ENCODE measurements around the gene EIF4EBP2.

The EIF4EBP2 gene

DNA sequence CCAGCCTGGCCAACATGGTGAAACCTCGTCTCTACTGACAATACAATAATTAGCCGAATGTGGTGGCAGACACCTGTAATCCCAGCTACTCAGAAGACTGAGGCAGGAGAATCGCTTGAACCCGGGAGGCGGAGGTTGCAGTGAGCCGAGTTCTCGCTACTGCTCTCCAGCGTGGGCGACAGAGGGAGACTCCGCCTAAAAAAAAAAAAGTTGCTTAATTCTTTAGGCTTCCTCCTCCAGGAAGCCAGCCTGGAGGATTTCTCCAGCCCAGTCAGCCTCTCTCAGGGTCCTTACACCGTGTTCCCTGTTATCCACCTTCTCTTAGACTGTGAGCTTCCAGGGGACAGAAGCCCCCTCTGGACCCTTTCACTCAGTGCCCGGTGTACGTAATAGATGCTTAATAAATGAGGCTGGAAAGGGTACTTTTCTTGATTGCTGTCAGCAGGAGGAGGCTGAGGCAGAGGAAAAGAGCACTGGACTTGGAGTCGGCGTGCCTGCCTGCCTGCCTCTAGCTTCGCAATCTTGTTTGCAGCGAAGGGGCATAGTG lies 53.9 kb downstream of the EIF4EBP2 start:
- Histone ChIP-seq H3K79me2 (ENCODE audit: control insufficient read depth, insufficient read depth, low read length) (no peaks in the 10 kb centered on the region), H3K79me1 (ENCODE audit: low read length) (no peaks in the 10 kb centered on the region), H4K5ac (ENCODE audit: low read length) (no peak overlapping the region), H2BK15ac (replicated peaks; ENCODE audit: low read depth) (no peak overlapping the region), H3K18ac (ENCODE audit: low read length) (peak overlapping the region; percentile 77), H3K27ac (ENCODE audit: low read depth, low read length) (peak overlapping the region; percentile 77), H3K9ac (ENCODE audit: low read length) (peak overlapping the region; percentile 67), H3K4me2 (ENCODE audit: low read length) (peak overlapping the region; percentile 77), H3K27me3 (ENCODE audit: insufficient read depth, low read length, poor library complexity) (no peaks in the 10 kb centered on the region), H2BK5ac (ENCODE audit: low read length) (no peak overlapping the region), H2BK120ac (ENCODE audit: low read depth, low read length) (peak overlapping the region; percentile 6), H3K56ac (ENCODE audit: low read length) (peak overlapping the region; percentile 84), H2AK5ac (ENCODE audit: low read length) (no peak overlapping the region), H3K4me1 (ENCODE audit: control insufficient read depth, low read depth, low read length) (peaks cover 16% of the 10 kb centered on the region), H3K36me3 (ENCODE audit: control insufficient read depth, insufficient read depth, low read length) (no peaks in the 10 kb centered on the region), H3K4me3 (ENCODE audit: low read length) (no peak overlapping the region), H3K23ac (ENCODE audit: low read length) (peak overlapping the region; percentile 56), H4K8ac (ENCODE audit: low read depth, low read length) (no peak overlapping the region), H3K4ac (ENCODE audit: low read depth, low read length) (peak overlapping the region; percentile 26)
- DNase-seq = no peak
- no CpG with 5 or more reads among the region's 17 CpGs for WGBS (ENCODE audit: extremely low coverage, insufficient coverage, low lambda C conversion rate)

- no peak overlapping the region for H2BK15ac ChIP-seq (replicated peaks; ENCODE audit: low read depth)
- H3K4me2 ChIP-seq (ENCODE audit: low read length) = peak overlapping the region; percentile 77
- H3K27me3 ChIP-seq (ENCODE audit: insufficient read depth, low read length, poor library complexity) = no peaks in the 10 kb centered on the region
- H4K5ac ChIP-seq (ENCODE audit: low read length) = no peak overlapping the region
- H3K4me3 ChIP-seq (ENCODE audit: low read length) = peak overlapping the region; percentile 16
- H3K79me1 ChIP-seq (ENCODE audit: low read length) = no peaks in the 10 kb centered on the region
- H3K18ac ChIP-seq (ENCODE audit: low read length) = peak overlapping the region; percentile 77
- peak; percentile 83 for DNase-seq
- H2AK5ac ChIP-seq (ENCODE audit: low read length) = no peak overlapping the region
- H3K27ac ChIP-seq (ENCODE audit: low read depth, low read length) = peak overlapping the region; percentile 77
- H3K36me3 ChIP-seq (ENCODE audit: control insufficient read depth, insufficient read depth, low read length) = no peaks in the 10 kb centered on the region
- no CpG with 5 or more reads among the region's 62 CpGs for WGBS (ENCODE audit: extremely low coverage, insufficient coverage, low lambda C conversion rate)
- H3K9ac ChIP-seq (ENCODE audit: low read length) = peak overlapping the region; percentile 67
- peak overlapping the region; percentile 6 for H2BK120ac ChIP-seq (ENCODE audit: low read depth, low read length)
- H3K4ac ChIP-seq (ENCODE audit: low read depth, low read length) = peak overlapping the region; percentile 26
- peak overlapping the region; percentile 56 for H3K23ac ChIP-seq (ENCODE audit: low read length)
- peak overlapping the region; percentile 44 for H4K8ac ChIP-seq (ENCODE audit: low read depth, low read length)
- no peak overlapping the region for H2BK5ac ChIP-seq (ENCODE audit: low read length)
- no peaks in the 10 kb centered on the region for H3K79me2 ChIP-seq (ENCODE audit: control insufficient read depth, insufficient read depth, low read length)
- H3K4me1 ChIP-seq (ENCODE audit: control insufficient read depth, low read depth, low read length) = peaks cover 16% of the 10 kb centered on the region
- peak overlapping the region; percentile 84 for H3K56ac ChIP-seq (ENCODE audit: low read length)
Measured at GRCh38 chr10:70458329-70459060, 54.5 kb downstream of the EIF4EBP2 start.

- no peaks in the 10 kb centered on the region for H3K36me3 ChIP-seq (ENCODE audit: control insufficient read depth, insufficient read depth, low read length)
- no peak overlapping the region for H4K5ac ChIP-seq (ENCODE audit: low read length)
- peak; percentile 84 for DNase-seq
- H3K23ac ChIP-seq (ENCODE audit: low read length) = peak overlapping the region; percentile 7
- H3K27ac ChIP-seq (ENCODE audit: low read depth, low read length) = peak overlapping the region; percentile 77
- no peak overlapping the region for H2BK120ac ChIP-seq (ENCODE audit: low read depth, low read length)
- peak overlapping the region; percentile 14 for H3K4me2 ChIP-seq (ENCODE audit: low read length)
- WGBS (ENCODE audit: extremely low coverage, insufficient coverage, low lambda C conversion rate) = no CpG with 5 or more reads among the region's 19 CpGs
- no peak overlapping the region for H2AK5ac ChIP-seq (ENCODE audit: low read length)
- H4K8ac ChIP-seq (ENCODE audit: low read depth, low read length) = no peak overlapping the region
- H2BK5ac ChIP-seq (ENCODE audit: low read length) = no peak overlapping the region
- H3K27me3 ChIP-seq (ENCODE audit: insufficient read depth, low read length, poor library complexity) = no peaks in the 10 kb centered on the region
- H3K18ac ChIP-seq (ENCODE audit: low read length) = no peak overlapping the region
- H3K4ac ChIP-seq (ENCODE audit: low read depth, low read length) = peak overlapping the region; percentile 26
- H3K4me3 ChIP-seq (ENCODE audit: low read length) = no peak overlapping the region
- peak overlapping the region; percentile 9 for H3K9ac ChIP-seq (ENCODE audit: low read length)
- peak overlapping the region; percentile 84 for H3K56ac ChIP-seq (ENCODE audit: low read length)
- no peaks in the 10 kb centered on the region for H3K79me2 ChIP-seq (ENCODE audit: control insufficient read depth, insufficient read depth, low read length)
- no peaks in the 10 kb centered on the region for H3K79me1 ChIP-seq (ENCODE audit: low read length)
- peaks cover 16% of the 10 kb centered on the region for H3K4me1 ChIP-seq (ENCODE audit: control insufficient read depth, low read depth, low read length)
- no peak overlapping the region for H2BK15ac ChIP-seq (replicated peaks; ENCODE audit: low read depth)
Measured at GRCh38 chr10:70459061-70459773, 55.3 kb downstream of the EIF4EBP2 start.

- Histone ChIP-seq H3K4ac (ENCODE audit: low read depth, low read length) (no peak overlapping the region), H3K36me3 (ENCODE audit: control insufficient read depth, insufficient read depth, low read length) (no peaks in the 10 kb centered on the region), H2AK5ac (ENCODE audit: low read length) (no peak overlapping the region), H3K27ac (ENCODE audit: low read depth, low read length) (no peak overlapping the region), H3K79me2 (ENCODE audit: control insufficient read depth, insufficient read depth, low read length) (no peaks in the 10 kb centered on the region), H2BK15ac (replicated peaks; ENCODE audit: low read depth) (no peak overlapping the region), H3K79me1 (ENCODE audit: low read length) (no peaks in the 10 kb centered on the region), H3K4me1 (ENCODE audit: control insufficient read depth, low read depth, low read length) (peaks cover 16% of the 10 kb centered on the region), H3K23ac (ENCODE audit: low read length) (peak overlapping the region; percentile 7), H3K18ac (ENCODE audit: low read length) (no peak overlapping the region), H2BK120ac (ENCODE audit: low read depth, low read length) (no peak overlapping the region), H3K9ac (ENCODE audit: low read length) (peak overlapping the region; percentile 9), H2BK5ac (ENCODE audit: low read length) (no peak overlapping the region), H3K4me3 (ENCODE audit: low read length) (no peak overlapping the region), H4K8ac (ENCODE audit: low read depth, low read length) (no peak overlapping the region), H4K5ac (ENCODE audit: low read length) (no peak overlapping the region), H3K56ac (ENCODE audit: low read length) (peak overlapping the region; percentile 59), H3K4me2 (ENCODE audit: low read length) (no peak overlapping the region), H3K27me3 (ENCODE audit: insufficient read depth, low read length, poor library complexity) (no peaks in the 10 kb centered on the region)
- no peak for DNase-seq
- WGBS (ENCODE audit: extremely low coverage, insufficient coverage, low lambda C conversion rate) = no CpG with 5 or more reads among the region's 29 CpGs
Measured at GRCh38 chr10:70459774-70460490, 56.0 kb downstream of the EIF4EBP2 start.

GRCh38 chr10:70461397-70462348 lies 57.7 kb downstream of the EIF4EBP2 start:
- no peak overlapping the region for H3K4me2 ChIP-seq (ENCODE audit: low read length)
- H2BK5ac ChIP-seq (ENCODE audit: low read length) = no peak overlapping the region
- no peaks in the 10 kb centered on the region for H3K36me3 ChIP-seq (ENCODE audit: control insufficient read depth, insufficient read depth, low read length)
- no peak overlapping the region for H3K18ac ChIP-seq (ENCODE audit: low read length)
- H3K27me3 ChIP-seq (ENCODE audit: insufficient read depth, low read length, poor library complexity) = no peaks in the 10 kb centered on the region
- H3K9ac ChIP-seq (ENCODE audit: low read length) = no peak overlapping the region
- no peak overlapping the region for H3K23ac ChIP-seq (ENCODE audit: low read length)
- no peaks in the 10 kb centered on the region for H3K79me2 ChIP-seq (ENCODE audit: control insufficient read depth, insufficient read depth, low read length)
- no peak overlapping the region for H2BK120ac ChIP-seq (ENCODE audit: low read depth, low read length)
- H3K27ac ChIP-seq (ENCODE audit: low read depth, low read length) = no peak overlapping the region
- no peak overlapping the region for H3K4ac ChIP-seq (ENCODE audit: low read depth, low read length)
- WGBS (ENCODE audit: extremely low coverage, insufficient coverage, low lambda C conversion rate) = no CpG with 5 or more reads among the region's 13 CpGs
- H2BK15ac ChIP-seq (replicated peaks; ENCODE audit: low read depth) = no peak overlapping the region
- H3K56ac ChIP-seq (ENCODE audit: low read length) = no peak overlapping the region
- DNase-seq = peak; percentile 79
- peaks cover 3% of the 10 kb centered on the region for H3K4me1 ChIP-seq (ENCODE audit: control insufficient read depth, low read depth, low read length)
- H4K8ac ChIP-seq (ENCODE audit: low read depth, low read length) = no peak overlapping the region
- no peaks in the 10 kb centered on the region for H3K79me1 ChIP-seq (ENCODE audit: low read length)
- no peak overlapping the region for H4K5ac ChIP-seq (ENCODE audit: low read length)
- no peak overlapping the region for H2AK5ac ChIP-seq (ENCODE audit: low read length)
- no peak overlapping the region for H3K4me3 ChIP-seq (ENCODE audit: low read length)

Measured in mesendoderm (in vitro differentiated cells).